DND-41 (cell line): Measurements from ENCODE around the gene CD276.

Experiments used
- ATAC-seq: fragments of 200-7000 bp; cut with Tn5 transposase; 3 replicates; pipeline ENCODE4 v1.9.1; 2021; ENCODE audit warnings: low read depth; ENCODE audit not compliant: insufficient read depth
- DNase-seq: peaks from one replicate; pipeline ENCODE4 v3.0.0-alpha.2; 2020
- H2AFZ ChIP-seq: 2 replicates; pipeline ENCODE4 v1.6.0; 2012; ENCODE audit warnings: low read depth, low read length
- H3K27ac ChIP-seq: 2 replicates; pipeline ENCODE4 v1.5.1; 2012; ENCODE audit warnings: low read length, inconsistent platforms
- H3K27me3 ChIP-seq: fragments of 200-600 bp; sonication (generic); 2 replicates; pipeline ENCODE4 v1.6.0; 2012; ENCODE audit warnings: low read length, mild to moderate bottlenecking, inconsistent platforms; ENCODE audit not compliant: insufficient read depth, poor library complexity
- H3K36me3 ChIP-seq: 2 replicates; pipeline ENCODE4 v1.5.1; 2012; ENCODE audit warnings: low read length, inconsistent platforms; ENCODE audit not compliant: insufficient read depth
- H3K4me1 ChIP-seq: 2 replicates; pipeline ENCODE4 v1.5.1; 2012; ENCODE audit warnings: mild to moderate bottlenecking, low read length; ENCODE audit not compliant: insufficient read depth
- H3K4me2 ChIP-seq: 2 replicates; pipeline ENCODE4 v1.6.0; 2012; ENCODE audit warnings: mild to moderate bottlenecking, moderate library complexity, low read length, inconsistent platforms; ENCODE audit not compliant: insufficient read depth
- H3K4me3 ChIP-seq, 2 experiments: fragments of 200-600 bp in 1 of 2; shearing (Covaris generic) in 1 of 2; 2 replicates each; pipeline ENCODE4 v1.5.1; 2012 to 2016; ENCODE audit warnings: inconsistent platforms in 2 of 2, low read length in 2 of 2, mild to moderate bottlenecking in 2 of 2, low read depth in 1 of 2, moderate library complexity in 1 of 2
- H3K79me2 ChIP-seq: 2 replicates; pipeline ENCODE4 v1.6.0; 2012; ENCODE audit warnings: low read length, inconsistent platforms; ENCODE audit not compliant: insufficient read depth
- H3K9ac ChIP-seq: 2 replicates; pipeline ENCODE4 v1.6.0; 2012; ENCODE audit warnings: low read depth, mild to moderate bottlenecking, inconsistent platforms, low read length, moderate library complexity
- H3K9me3 ChIP-seq: 2 replicates; pipeline ENCODE4 v1.5.1; 2012; ENCODE audit warnings: low read length, moderate library complexity, mild to moderate bottlenecking, inconsistent platforms; ENCODE audit not compliant: insufficient read depth, severe bottlenecking
- H4K20me1 ChIP-seq: 2 replicates; pipeline ENCODE4 v1.6.0; 2012; ENCODE audit warnings: low read length; ENCODE audit not compliant: insufficient read depth
- EZH2 ChIP-seq: IDR thresholded peaks from 3 replicates; pipeline ENCODE4 v1.6.1; 2012; ENCODE audit warnings: borderline replicate concordance, low read depth, mild to moderate bottlenecking, moderate library complexity, low read length, inconsistent platforms; ENCODE audit not compliant: severe bottlenecking
- TF ChIP-seq, protein P1 (sequence below): IDR thresholded peaks from 2 replicates; pipeline ENCODE4 v1.5.1; 2012; ENCODE audit warnings: borderline replicate concordance, low read length, moderate library complexity, mild to moderate bottlenecking; ENCODE audit not compliant: poor library complexity, severe bottlenecking; ENCODE audit errors: extremely low read depth

The CD276 gene

DNA sequence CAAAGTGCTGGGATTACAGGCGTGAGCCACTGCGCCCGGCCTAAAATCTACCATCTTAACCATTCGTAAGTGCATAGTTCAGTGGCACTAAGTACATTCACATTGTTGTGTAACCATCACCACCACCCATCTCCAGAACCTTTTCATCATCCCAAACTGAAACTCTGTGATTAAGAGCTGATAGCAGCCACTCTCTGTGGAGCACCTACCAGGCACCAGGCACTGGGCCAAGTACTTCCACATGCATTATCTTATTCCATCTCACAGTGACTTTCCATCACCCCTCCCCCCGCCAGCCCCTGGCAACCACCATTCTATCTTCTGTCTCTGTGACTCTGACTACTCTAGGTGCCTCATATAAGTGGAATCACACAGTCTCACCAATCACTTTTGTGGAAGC is 71.3 kb downstream of the CD276 start:
- H3K36me3 ChIP-seq, result no peaks in the 10 kb centered on the region
- H3K4me3 ChIP-seq, result no peak overlapping the region
- H3K9ac ChIP-seq, result no peak overlapping the region
- DNase-seq (no peak), ATAC-seq (no peak)
- no peaks in the 10 kb centered on the region for H4K20me1 ChIP-seq
- H3K27me3 ChIP-seq, result peaks cover 6% of the 10 kb centered on the region
- H3K4me2 ChIP-seq, result no peak overlapping the region
- no peak overlapping the region for H2AFZ ChIP-seq
- no peaks in the 10 kb centered on the region for H3K4me1 ChIP-seq
- H3K27ac ChIP-seq, result no peak overlapping the region
- H3K79me2 ChIP-seq, result no peaks in the 10 kb centered on the region
- no peak for TF ChIP-seq EZH2
- TF ChIP-seq, protein P1, sequence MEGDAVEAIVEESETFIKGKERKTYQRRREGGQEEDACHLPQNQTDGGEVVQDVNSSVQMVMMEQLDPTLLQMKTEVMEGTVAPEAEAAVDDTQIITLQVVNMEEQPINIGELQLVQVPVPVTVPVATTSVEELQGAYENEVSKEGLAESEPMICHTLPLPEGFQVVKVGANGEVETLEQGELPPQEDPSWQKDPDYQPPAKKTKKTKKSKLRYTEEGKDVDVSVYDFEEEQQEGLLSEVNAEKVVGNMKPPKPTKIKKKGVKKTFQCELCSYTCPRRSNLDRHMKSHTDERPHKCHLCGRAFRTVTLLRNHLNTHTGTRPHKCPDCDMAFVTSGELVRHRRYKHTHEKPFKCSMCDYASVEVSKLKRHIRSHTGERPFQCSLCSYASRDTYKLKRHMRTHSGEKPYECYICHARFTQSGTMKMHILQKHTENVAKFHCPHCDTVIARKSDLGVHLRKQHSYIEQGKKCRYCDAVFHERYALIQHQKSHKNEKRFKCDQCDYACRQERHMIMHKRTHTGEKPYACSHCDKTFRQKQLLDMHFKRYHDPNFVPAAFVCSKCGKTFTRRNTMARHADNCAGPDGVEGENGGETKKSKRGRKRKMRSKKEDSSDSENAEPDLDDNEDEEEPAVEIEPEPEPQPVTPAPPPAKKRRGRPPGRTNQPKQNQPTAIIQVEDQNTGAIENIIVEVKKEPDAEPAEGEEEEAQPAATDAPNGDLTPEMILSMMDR, result no peak
- H3K9me3 ChIP-seq, result no peaks in the 10 kb centered on the region

DNA sequence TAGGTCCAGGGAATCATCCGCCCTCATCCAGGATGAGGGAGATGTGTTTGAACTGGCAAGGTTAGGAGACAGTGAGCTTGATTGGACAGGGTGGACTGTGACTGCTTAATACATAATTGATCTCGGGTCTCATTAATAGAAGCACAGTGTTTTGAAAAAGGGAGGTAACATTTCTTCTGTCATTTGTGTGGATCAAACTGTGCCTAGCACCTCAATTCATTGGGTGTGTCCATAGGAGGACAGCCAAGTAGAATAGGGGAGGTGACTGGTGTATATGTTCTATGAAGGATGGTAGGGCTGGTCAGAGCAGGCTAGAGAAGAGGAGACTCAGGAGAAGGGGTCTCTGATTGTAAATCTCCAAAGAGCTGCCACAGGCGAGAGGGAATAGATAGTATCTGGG is 71.8 kb downstream of the CD276 start:
- Histone ChIP-seq H3K4me1 (no peaks in the 10 kb centered on the region), H3K27ac (no peak overlapping the region), H3K9me3 (no peaks in the 10 kb centered on the region), H3K36me3 (no peaks in the 10 kb centered on the region), H3K79me2 (no peaks in the 10 kb centered on the region), H4K20me1 (no peaks in the 10 kb centered on the region), H3K9ac (no peak overlapping the region), H3K27me3 (peaks cover 9% of the 10 kb centered on the region), H3K4me2 (no peak overlapping the region), H3K4me3 (no peak overlapping the region), H2AFZ (no peak overlapping the region)
- TF ChIP-seq, protein P1, result no peak
- TF ChIP-seq EZH2, result no peak
- ATAC-seq, result no peak
- DNase-seq, result no peak

DNA sequence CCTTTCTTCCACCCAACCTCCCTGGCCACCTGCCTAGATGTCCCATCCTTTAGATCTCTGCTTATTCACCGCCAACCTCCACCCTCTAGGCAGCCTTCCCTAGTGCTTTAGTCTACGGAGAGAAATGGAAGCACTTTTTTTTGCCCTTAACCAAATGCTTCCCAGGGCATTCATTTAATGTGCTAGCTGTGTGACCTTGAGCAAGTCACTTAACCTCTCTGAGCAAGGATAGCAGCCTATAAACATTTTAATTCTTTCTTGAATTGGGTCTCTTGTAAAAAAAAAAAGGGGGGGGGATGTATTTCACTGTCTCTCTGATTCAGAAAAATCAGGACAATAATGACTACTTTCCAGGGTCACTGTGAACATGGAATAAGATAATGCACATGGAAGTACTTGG is 72.2 kb downstream of the CD276 start:
- Histone ChIP-seq H3K4me2 (no peak overlapping the region), H3K4me1 (no peaks in the 10 kb centered on the region), H3K9ac (no peak overlapping the region), H3K27me3 (peaks cover 12% of the 10 kb centered on the region), H3K27ac (no peak overlapping the region), H4K20me1 (no peaks in the 10 kb centered on the region), H3K9me3 (no peaks in the 10 kb centered on the region), H2AFZ (no peak overlapping the region), H3K4me3 (no peak overlapping the region), H3K79me2 (no peaks in the 10 kb centered on the region), H3K36me3 (no peaks in the 10 kb centered on the region)
- DNase-seq, result no peak
- no peak for TF ChIP-seq EZH2
- TF ChIP-seq, protein P1, result no peak
- ATAC-seq, result no peak

DNA sequence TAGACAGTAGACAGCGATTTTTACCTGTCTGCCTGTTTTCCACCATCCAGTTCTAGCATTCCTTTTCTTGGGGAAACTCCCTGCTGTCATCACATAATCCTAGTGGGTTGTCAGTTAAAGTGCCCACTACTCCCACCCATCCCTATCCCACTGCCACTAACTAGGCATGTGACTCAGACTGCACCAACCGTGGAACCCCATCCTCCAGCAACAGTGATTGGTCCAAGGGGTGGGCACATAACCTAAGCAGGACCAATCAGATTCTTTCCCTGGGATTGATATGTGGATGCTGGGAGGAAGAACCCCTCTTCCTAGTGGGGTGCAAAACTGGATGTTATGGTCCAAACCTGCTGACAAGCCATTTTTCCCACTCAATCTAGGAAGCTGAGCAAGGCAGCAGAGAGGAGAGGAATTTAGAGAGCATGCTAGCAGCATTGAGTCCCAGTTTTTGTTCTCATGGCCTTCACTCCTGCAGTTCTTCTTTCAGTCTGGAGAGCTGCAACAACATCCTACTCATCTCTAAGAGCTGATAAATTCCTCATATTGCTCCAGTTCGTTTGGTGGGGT is 72.8 kb downstream of the CD276 start:
- no peaks in the 10 kb centered on the region for H3K79me2 ChIP-seq
- H4K20me1 ChIP-seq, result no peaks in the 10 kb centered on the region
- H3K9me3 ChIP-seq, result no peaks in the 10 kb centered on the region
- no peak overlapping the region for H3K27ac ChIP-seq
- no peak for ATAC-seq
- H3K4me1 ChIP-seq, result no peaks in the 10 kb centered on the region
- H2AFZ ChIP-seq, result no peak overlapping the region
- no peak overlapping the region for H3K9ac ChIP-seq
- H3K4me2 ChIP-seq, result no peak overlapping the region
- no peak for TF ChIP-seq EZH2
- TF ChIP-seq, protein P1, result no peak
- H3K27me3 ChIP-seq, result peaks cover 12% of the 10 kb centered on the region
- no peaks in the 10 kb centered on the region for H3K36me3 ChIP-seq
- DNase-seq, result no peak
- no peak overlapping the region for H3K4me3 ChIP-seq
